Measurements from ENCODE around the gene ZNF280B. TPM values are rescaled to one million over a fixed set of nuclear protein-coding genes. Genes with fewer than 3 reads are reported as not detected.

ZNF280B gene
- polyA plus RNA-seq, 1 donor from 2014 or later: 0.98 TPM

- Histone ChIP-seq H3K4me2 (ENCODE audit: low read length) (no peak overlapping the region), H3K4me3 (ENCODE audit: low read length) (no peak overlapping the region), H3F3A (ENCODE audit: insufficient read depth, low read length, poor library complexity, severe bottlenecking) (no peaks in the 10 kb centered on the region), H3K36me3 (ENCODE audit: insufficient read depth, low read length) (no peaks in the 10 kb centered on the region), H2AFZ (ENCODE audit: low read depth, low read length) (no peak overlapping the region), H3K9me2 (ENCODE audit: insufficient read depth, low read length) (no peaks in the 10 kb centered on the region), H3K27me3 (ENCODE audit: insufficient read depth, low read depth, low read length) (no peaks in the 10 kb centered on the region), H4K20me1 (ENCODE audit: insufficient read depth) (no peaks in the 10 kb centered on the region), H3K9me3 (ENCODE audit: low read length) (no peaks in the 10 kb centered on the region), H3K79me2 (replicated peaks; ENCODE audit: insufficient read depth, low read length) (no peaks in the 10 kb centered on the region), H3K27ac (ENCODE audit: low read length) (no peak overlapping the region), H3K9ac (ENCODE audit: low read length) (no peak overlapping the region)
- no peak for TF ChIP-seq SMC3 (conservative IDR thresholded peaks at IDR 0.05; ENCODE audit: poor library complexity)
- no peak for TF ChIP-seq EZH2 (IDR thresholded peaks at IDR 0.05; ENCODE audit: borderline replicate concordance, insufficient read depth, low read length, poor library complexity, severe bottlenecking)
- no peak for TF ChIP-seq POLR2AphosphoS5 (IDR thresholded peaks at IDR 0.05)
- no peak for TF ChIP-seq RAD21 (conservative IDR thresholded peaks at IDR 0.05)
- no peak for TF ChIP-seq TAF1 (IDR thresholded peaks at IDR 0.05; ENCODE audit: low read depth)
- TF ChIP-seq EP300 (conservative IDR thresholded peaks at IDR 0.05; ENCODE audit: poor library complexity, severe bottlenecking): no peak
- TF ChIP-seq MXI1 (conservative IDR thresholded peaks at IDR 0.05; ENCODE audit: poor library complexity, severe bottlenecking): no peak
- TF ChIP-seq REST (IDR thresholded peaks at IDR 0.05; ENCODE audit: borderline replicate concordance): no peak
- no peak for TF ChIP-seq CTCF (IDR thresholded peaks at IDR 0.05; ENCODE audit: poor library complexity, severe bottlenecking)
Observed at GRCh38 chr22:22478470-22478869, 30.1 kb downstream of the ZNF280B start.

GRCh38 chr22:22474733-22475132 lies 33.8 kb downstream of the ZNF280B start:
- Histone ChIP-seq H3K27me3 (ENCODE audit: insufficient read depth, low read depth, low read length) (no peaks in the 10 kb centered on the region), H3K27ac (ENCODE audit: low read length) (no peak overlapping the region), H3K4me2 (ENCODE audit: low read length) (no peak overlapping the region)

More at GRCh38 chr22:22474733-22475132, 33.8 kb downstream of the ZNF280B start:
- Histone ChIP-seq H3K4me3 (ENCODE audit: low read length) (no peak overlapping the region), H3K9ac (ENCODE audit: low read length) (no peak overlapping the region), H3K79me2 (replicated peaks; ENCODE audit: insufficient read depth, low read length) (no peaks in the 10 kb centered on the region), H3F3A (ENCODE audit: insufficient read depth, low read length, poor library complexity, severe bottlenecking) (no peaks in the 10 kb centered on the region), H2AFZ (ENCODE audit: low read depth, low read length) (no peak overlapping the region), H3K36me3 (ENCODE audit: insufficient read depth, low read length) (no peaks in the 10 kb centered on the region), H4K20me1 (ENCODE audit: insufficient read depth) (no peaks in the 10 kb centered on the region), H3K9me2 (ENCODE audit: insufficient read depth, low read length) (no peaks in the 10 kb centered on the region), H3K9me3 (ENCODE audit: low read length) (no peaks in the 10 kb centered on the region)
- TF ChIP-seq TAF1 (IDR thresholded peaks at IDR 0.05; ENCODE audit: low read depth) (no peak), REST (IDR thresholded peaks at IDR 0.05; ENCODE audit: borderline replicate concordance) (no peak), RAD21 (conservative IDR thresholded peaks at IDR 0.05) (no peak), MXI1 (conservative IDR thresholded peaks at IDR 0.05; ENCODE audit: poor library complexity, severe bottlenecking) (no peak), CTCF (IDR thresholded peaks at IDR 0.05; ENCODE audit: poor library complexity, severe bottlenecking) (no peak), EP300 (conservative IDR thresholded peaks at IDR 0.05; ENCODE audit: poor library complexity, severe bottlenecking) (no peak), EZH2 (IDR thresholded peaks at IDR 0.05; ENCODE audit: borderline replicate concordance, insufficient read depth, low read length, poor library complexity, severe bottlenecking) (no peak), SMC3 (conservative IDR thresholded peaks at IDR 0.05; ENCODE audit: poor library complexity) (no peak), POLR2AphosphoS5 (IDR thresholded peaks at IDR 0.05) (no peak)

All from neural cell (in vitro differentiated cells).